CD4-positive, CD25-positive, alpha-beta regulatory T cell (primary cell): Measurements from ENCODE around the gene IFT27. TPM values are rescaled to one million over a fixed set of nuclear protein-coding genes. Genes with fewer than 3 reads are reported as not detected.

ENCODE experiments used
- ATAC-seq, 2 donors: fragments of 150-1000 bp; cut with Tn5 transposase; one replicate each; pipeline ENCODE4 v1.10.0; 2021; ENCODE audit warnings: low read depth in 2 of 2, moderate number of reproducible peaks in 2 of 2, moderate library complexity in 1 of 2
- DNase-seq, 3 donors: peaks; one replicate each; pipeline versions ENCODE4 v3.0.0 to v3.0.0-alpha.2; 2012 to 2022; ENCODE audit warnings: mixed read lengths in 1 of 3
- H3K27ac ChIP-seq: one replicate; pipeline ENCODE4 v1.7.0; 2013; ENCODE audit warnings: mild to moderate bottlenecking, low read length; ENCODE audit not compliant: insufficient read depth, poor library complexity, severe bottlenecking
- H3K27me3 ChIP-seq: one replicate; pipeline ENCODE4 v1.7.0; 2013; ENCODE audit warnings: low read length; ENCODE audit not compliant: control insufficient read depth, insufficient read depth
- H3K36me3 ChIP-seq: one replicate; pipeline ENCODE4 v1.7.0; 2013; ENCODE audit warnings: mild to moderate bottlenecking, low read length, moderate library complexity; ENCODE audit not compliant: control insufficient read depth, insufficient read depth
- H3K4me1 ChIP-seq: 2 replicates; pipeline ENCODE4 v1.7.0; 2013; ENCODE audit warnings: mild to moderate bottlenecking, low read length; ENCODE audit not compliant: insufficient read depth, control insufficient read depth, poor library complexity, severe bottlenecking
- H3K4me3 ChIP-seq: one replicate; pipeline ENCODE4 v1.7.0; 2013; ENCODE audit warnings: low read depth, mild to moderate bottlenecking, low read length, moderate library complexity
- H3K9me3 ChIP-seq, 2 experiments: 1 replicate in 1 of 2; 2 replicates in 1 of 2; pipeline ENCODE4 v1.7.0; 2013; ENCODE audit warnings: low read length in 2 of 2, mild to moderate bottlenecking in 1 of 2, moderate library complexity in 1 of 2; ENCODE audit not compliant: control insufficient read depth in 2 of 2
- H3K27ac Mint-ChIP-seq, 3 donors: one replicate each; pipeline ENCODE4 v1.8.0; 2020 to 2022; ENCODE audit warnings: mild to moderate bottlenecking in 3 of 3, mixed read lengths in 3 of 3, moderate library complexity in 2 of 3
- H3K27me3 Mint-ChIP-seq: one replicate; pipeline ENCODE4 v1.8.0; 2022; ENCODE audit warnings: mild to moderate bottlenecking, mixed read lengths
- H3K36me3 Mint-ChIP-seq: one replicate; pipeline ENCODE4 v1.8.0; 2020; ENCODE audit warnings: mixed read lengths
- H3K4me1 Mint-ChIP-seq, 4 donors: one replicate each; pipeline ENCODE4 v1.8.0; 2020 to 2022; ENCODE audit warnings: mixed read lengths in 4 of 4, mild to moderate bottlenecking in 1 of 4
- H3K4me3 Mint-ChIP-seq, 4 donors: one replicate each; pipeline ENCODE4 v1.8.0; 2020 to 2022; ENCODE audit warnings: mild to moderate bottlenecking in 4 of 4, mixed read lengths in 4 of 4, moderate library complexity in 3 of 4
- H3K9me3 Mint-ChIP-seq, 7 donors: one replicate each; pipeline ENCODE4 v1.8.0; 2020 to 2022; ENCODE audit warnings: mixed read lengths in 7 of 7, mild to moderate bottlenecking in 3 of 7, moderate library complexity in 2 of 7
- polyA plus RNA-seq, 4 donors: library from polyadenylated mRNA; unstranded; fragments of 300-500 nt; fragmentation: Illumina TruSeq; gene quantifications; one replicate each; pipeline ENCODE4 v1.2.3, GENCODE V29; 2021
- total RNA-seq: library from RNA; stranded (reverse); gene quantifications from one replicate; pipeline ENCODE4 v1.2.3, GENCODE V29; 2022

The IFT27 gene, protein sequence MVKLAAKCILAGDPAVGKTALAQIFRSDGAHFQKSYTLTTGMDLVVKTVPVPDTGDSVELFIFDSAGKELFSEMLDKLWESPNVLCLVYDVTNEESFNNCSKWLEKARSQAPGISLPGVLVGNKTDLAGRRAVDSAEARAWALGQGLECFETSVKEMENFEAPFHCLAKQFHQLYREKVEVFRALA
- 20.8 TPM for total RNA-seq
- polyA plus RNA-seq, result 10 to 100 TPM; 12.0 to 20.3 (median 15.5) TPM

GRCh38 chr22:36775964-36776669 lies at the start of gene IFT27:
Gene IFT27 (minus strand): TSS chr22:36776119. CDS start chr22:36775707, 412 bp downstream.
- no peaks in the 10 kb centered on the region for H3K9me3 Mint-ChIP-seq
- Histone ChIP-seq H3K4me1 (peaks cover 17% of the 10 kb centered on the region), H3K27me3 (no peaks in the 10 kb centered on the region), H3K36me3 (no peaks in the 10 kb centered on the region), H3K4me3 (peak within 1 kb of the TSS; percentile 87), H3K9me3 (no peaks in the 10 kb centered on the region), H3K27ac (peak within 1 kb of the TSS; percentile 94)
- H3K27me3 Mint-ChIP-seq, result peaks cover 4% of the 10 kb centered on the region
- peak within 1 kb of the TSS; percentile 97 to 99 (median 98) for H3K27ac Mint-ChIP-seq
- H3K4me3 Mint-ChIP-seq, result peak within 1 kb of the TSS; percentile 91 to 97 (median 94)
- H3K36me3 Mint-ChIP-seq, result peaks cover 11% of the 10 kb centered on the region
- ATAC-seq (peak; percentile 89 to 91), DNase-seq (peak; percentile 96 to 100 (median 99))
- H3K4me1 Mint-ChIP-seq, result peaks cover 5 to 28% (median 16%) of the 10 kb centered on the region in 4 donors

GRCh38 chr22:36824655-36825054 lies 48.7 kb upstream of the IFT27 start:
- no peaks in the 10 kb centered on the region for H3K4me1 ChIP-seq
- no peaks in the 10 kb centered on the region for H3K27me3 ChIP-seq
- H3K36me3 Mint-ChIP-seq, result no peaks in the 10 kb centered on the region
- no peaks in the 10 kb centered on the region for H3K9me3 ChIP-seq
- H3K27me3 Mint-ChIP-seq, result peaks cover 25% of the 10 kb centered on the region
- no peaks in the 10 kb centered on the region for H3K36me3 ChIP-seq
- ATAC-seq (no peak), DNase-seq (no peak)
- peaks cover 0 to 1% (median 0%) of the 10 kb centered on the region in 7 donors for H3K9me3 Mint-ChIP-seq
- H3K4me1 Mint-ChIP-seq, result peaks cover 0 to 8% (median 4%) of the 10 kb centered on the region in 4 donors
- no peak overlapping the region for H3K4me3 Mint-ChIP-seq
- H3K27ac ChIP-seq, result no peak overlapping the region
- H3K4me3 ChIP-seq, result no peak overlapping the region
- no peak overlapping the region for H3K27ac Mint-ChIP-seq

GRCh38 chr22:36823186-36823839 lies 47.4 kb upstream of the IFT27 start:
- Mint-ChIP-seq H3K4me1 (peaks cover 0 to 3% (median 0%) of the 10 kb centered on the region in 4 donors), H3K36me3 (no peaks in the 10 kb centered on the region), H3K9me3 (peaks cover 0 to 1% (median 0%) of the 10 kb centered on the region in 7 donors), H3K27ac (no peak overlapping the region), H3K4me3 (no peak overlapping the region), H3K27me3 (peaks cover 31% of the 10 kb centered on the region)
- no peaks in the 10 kb centered on the region for H3K36me3 ChIP-seq
- no peaks in the 10 kb centered on the region for H3K4me1 ChIP-seq
- H3K4me3 ChIP-seq, result no peak overlapping the region
- DNase-seq (no peak), ATAC-seq (no peak)
- no peaks in the 10 kb centered on the region for H3K9me3 ChIP-seq
- H3K27ac ChIP-seq, result no peak overlapping the region
- H3K27me3 ChIP-seq, result peaks cover 4% of the 10 kb centered on the region

DNA sequence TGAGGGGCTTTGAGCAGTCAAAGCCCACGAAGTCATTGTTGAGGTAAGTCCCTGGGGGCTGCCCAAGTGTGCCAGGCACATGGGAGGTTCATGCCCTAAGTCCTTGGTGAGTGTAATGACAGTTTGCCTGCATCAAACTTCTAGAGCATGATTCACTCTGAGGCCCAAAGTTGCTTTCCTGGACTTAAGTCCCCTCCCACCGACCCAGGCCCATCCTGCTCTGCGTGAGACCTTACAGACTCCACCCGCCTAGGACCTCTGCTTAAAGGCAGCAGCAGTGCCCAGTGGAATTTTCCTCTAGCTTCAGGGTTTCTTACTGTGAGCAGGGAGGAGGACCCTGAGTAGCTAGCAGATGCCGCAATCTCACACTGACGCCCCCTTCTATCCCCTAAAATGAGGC lies 46.7 kb upstream of the IFT27 start:
- H3K4me1 Mint-ChIP-seq, result peaks cover 0 to 4% (median 0%) of the 10 kb centered on the region in 4 donors
- H3K4me3 Mint-ChIP-seq, result no peak overlapping the region
- H3K27me3 Mint-ChIP-seq, result peaks cover 39% of the 10 kb centered on the region
- Histone ChIP-seq H3K27me3 (peaks cover 9% of the 10 kb centered on the region), H3K36me3 (no peaks in the 10 kb centered on the region), H3K4me3 (no peak overlapping the region), H3K4me1 (no peaks in the 10 kb centered on the region), H3K9me3 (no peaks in the 10 kb centered on the region), H3K27ac (no peak overlapping the region)
- H3K36me3 Mint-ChIP-seq, result no peaks in the 10 kb centered on the region
- H3K27ac Mint-ChIP-seq, result no peak overlapping the region
- ATAC-seq (no peak), DNase-seq (no peak)
- H3K9me3 Mint-ChIP-seq, result peaks cover 0 to 3% (median 0%) of the 10 kb centered on the region in 7 donors

- H3K4me1 Mint-ChIP-seq, result peaks cover 0 to 8% (median 0%) of the 10 kb centered on the region in 4 donors
- H3K4me1 ChIP-seq, result peaks cover 9% of the 10 kb centered on the region
- no peak for ATAC-seq
- no peak overlapping the region for H3K27ac Mint-ChIP-seq
- no peaks in the 10 kb centered on the region for H3K36me3 Mint-ChIP-seq
- H3K9me3 ChIP-seq, result no peaks in the 10 kb centered on the region
- H3K36me3 ChIP-seq, result no peaks in the 10 kb centered on the region
- H3K9me3 Mint-ChIP-seq, result peaks cover 0 to 4% (median 0%) of the 10 kb centered on the region in 7 donors
- H3K27me3 Mint-ChIP-seq, result peaks cover 68% of the 10 kb centered on the region
- no peak for DNase-seq
- no peak overlapping the region for H3K4me3 Mint-ChIP-seq
- H3K27me3 ChIP-seq, result peaks cover 17% of the 10 kb centered on the region
- H3K4me3 ChIP-seq, result no peak overlapping the region
- no peak overlapping the region for H3K27ac ChIP-seq
Observed at GRCh38 chr22:36819112-36819511, 43.2 kb upstream of the IFT27 start.

DNA sequence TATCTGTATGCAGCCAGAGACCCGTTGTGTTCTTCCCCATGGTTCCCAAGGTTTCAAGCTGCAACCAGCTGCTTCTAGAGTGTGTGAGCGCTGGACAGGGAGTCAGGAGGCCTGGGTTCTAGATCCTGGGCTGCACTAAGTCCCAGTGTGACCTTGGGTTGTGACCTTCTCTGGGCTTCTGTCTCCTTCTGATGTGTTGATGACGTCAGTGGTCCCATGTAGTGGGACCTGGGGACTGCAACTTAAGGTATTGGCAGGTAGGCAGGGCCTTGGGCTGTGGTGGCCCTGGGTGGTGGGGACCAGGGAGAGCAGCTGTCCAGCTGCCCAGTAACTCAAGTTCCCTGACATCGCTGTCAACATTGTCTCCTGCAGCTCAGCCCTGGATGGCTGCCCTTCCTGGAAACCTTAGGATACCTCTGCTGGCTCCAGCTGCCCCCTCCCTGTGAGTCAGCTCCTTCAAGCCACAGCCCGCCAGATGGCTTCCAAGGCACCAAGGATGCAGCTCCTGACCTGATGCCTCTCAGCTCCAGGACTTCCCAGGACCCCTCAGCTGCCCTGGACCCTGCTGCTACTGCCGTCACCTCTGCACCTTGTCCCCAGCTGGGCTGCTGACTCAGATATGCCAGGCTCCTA lies 42.2 kb upstream of the IFT27 start:
- H3K36me3 Mint-ChIP-seq, result no peaks in the 10 kb centered on the region
- H3K9me3 Mint-ChIP-seq, result peaks cover 0 to 2% (median 0%) of the 10 kb centered on the region in 7 donors
- Histone ChIP-seq H3K27ac (no peak overlapping the region), H3K9me3 (no peaks in the 10 kb centered on the region), H3K4me1 (peaks cover 9% of the 10 kb centered on the region), H3K36me3 (no peaks in the 10 kb centered on the region), H3K4me3 (no peak overlapping the region), H3K27me3 (peaks cover 17% of the 10 kb centered on the region)
- ATAC-seq (no peak), DNase-seq (no peak)
- peaks cover 78% of the 10 kb centered on the region for H3K27me3 Mint-ChIP-seq
- H3K4me1 Mint-ChIP-seq, result peaks cover 0 to 7% (median 0%) of the 10 kb centered on the region in 4 donors
- no peak overlapping the region for H3K4me3 Mint-ChIP-seq
- H3K27ac Mint-ChIP-seq, result no peak overlapping the region

- no peaks in the 10 kb centered on the region for H3K9me3 ChIP-seq
- no peak overlapping the region for H3K4me3 ChIP-seq
- Mint-ChIP-seq H3K9me3 (peaks cover 0 to 2% (median 0%) of the 10 kb centered on the region in 7 donors), H3K4me3 (peak overlapping the region in 2 of 4 donors; percentile 11 to 65), H3K4me1 (peaks cover 0 to 7% (median 0%) of the 10 kb centered on the region in 4 donors), H3K27ac (no peak overlapping the region), H3K27me3 (peaks cover 83% of the 10 kb centered on the region), H3K36me3 (no peaks in the 10 kb centered on the region)
- H3K27ac ChIP-seq, result no peak overlapping the region
- ATAC-seq (no peak), DNase-seq (no peak)
- H3K36me3 ChIP-seq, result no peaks in the 10 kb centered on the region
- peaks cover 9% of the 10 kb centered on the region for H3K4me1 ChIP-seq
- H3K27me3 ChIP-seq, result peaks cover 17% of the 10 kb centered on the region
Observed at GRCh38 chr22:36817525-36817848, 41.6 kb upstream of the IFT27 start.
